NCI-H2196 treated with DMSO at 0.1 percent for 48 hours (cell line): ENCODE measurements around the gene ASB18.
A peak's percentile ranks its signal among the peaks of the same experiment; 100 is the strongest.
"Not testable (repeated sequence)": the region's sequence is repeated elsewhere in the genome, so short reads cannot be mapped to it uniquely, and the experiment has no call there.

Source experiments
- DNase-seq: peaks from one replicate; lab custom pipeline; 2025; ENCODE audit not compliant: unreplicated experiment; lab: John Stamatoyannopoulos, UW

Gene ASB18, protein sequence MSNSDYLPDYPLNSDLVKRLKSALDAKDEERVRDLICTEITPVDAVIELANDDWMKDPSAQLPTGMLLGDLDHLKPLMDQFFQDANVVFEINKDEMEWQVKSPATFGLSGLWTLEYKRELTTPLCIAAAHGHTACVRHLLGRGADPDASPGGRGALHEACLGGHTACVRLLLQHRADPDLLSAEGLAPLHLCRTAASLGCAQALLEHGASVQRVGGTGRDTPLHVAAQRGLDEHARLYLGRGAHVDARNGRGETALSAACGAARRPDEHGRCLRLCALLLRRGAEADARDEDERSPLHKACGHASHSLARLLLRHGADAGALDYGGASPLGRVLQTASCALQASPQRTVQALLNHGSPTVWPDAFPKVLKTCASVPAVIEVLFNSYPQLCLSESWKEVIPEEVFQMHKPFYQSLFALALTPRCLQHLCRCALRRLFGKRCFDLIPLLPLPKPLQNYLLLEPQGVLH

DNA sequence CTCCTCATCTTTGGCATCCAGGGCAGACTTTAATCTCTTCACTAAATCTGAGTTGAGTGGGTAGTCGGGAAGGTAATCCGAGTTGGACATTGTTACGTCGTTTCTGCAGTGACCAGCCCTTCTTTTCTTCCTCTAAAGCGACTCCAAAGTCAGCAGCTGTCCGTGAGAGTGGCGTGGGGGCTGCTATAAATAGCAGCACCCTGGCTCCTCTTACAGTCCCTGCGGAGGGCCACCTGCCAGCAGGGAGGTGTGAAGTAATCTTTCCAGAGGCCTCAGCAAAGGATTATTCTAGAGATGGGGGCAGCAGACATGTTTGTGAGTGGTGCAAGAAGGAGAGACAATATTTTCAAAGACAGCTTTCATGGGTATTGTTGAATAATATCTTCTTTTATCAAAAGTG, at the start of gene ASB18:
Gene ASB18, minus strand, starts transcription at position 151 of the 400 bp plus-strand sequence. Its CDS starts 61 bp downstream, at position 90.
- DNase-seq, result no peak

GRCh38 chr2:236311286-236311685, 47.1 kb upstream of the ASB18 start:
- no peak for DNase-seq

DNA sequence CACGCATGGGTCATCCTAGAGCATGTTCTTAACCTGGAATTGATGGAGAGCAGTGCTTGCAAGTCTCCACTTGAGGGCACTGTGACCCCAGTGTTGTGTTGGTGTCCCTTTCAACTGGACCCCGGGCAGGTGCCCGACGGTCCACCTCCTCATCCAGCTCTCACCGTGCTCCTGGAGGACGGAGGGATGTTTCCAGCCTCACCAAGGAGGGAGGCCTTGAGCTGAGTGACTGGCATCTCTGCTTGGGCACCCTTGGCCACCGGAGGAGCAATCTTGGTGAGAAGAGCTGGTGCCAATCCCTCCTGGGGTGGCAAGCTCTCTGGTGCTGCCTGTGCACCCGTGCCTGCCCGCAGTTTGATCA, 45.4 kb upstream of the ASB18 start:
- peak; percentile 3 for DNase-seq

- no peak for DNase-seq
Measured at GRCh38 chr2:236308855-236309668, 44.9 kb upstream of the ASB18 start.

GRCh38 chr2:236307641-236308040, 43.4 kb upstream of the ASB18 start:
- no peak for DNase-seq

- DNase-seq, result no peak
Measured at GRCh38 chr2:236306825-236307540, 42.8 kb upstream of the ASB18 start.

- DNase-seq, result no peak
Measured at GRCh38 chr2:236305964-236306605, 41.9 kb upstream of the ASB18 start.

DNA sequence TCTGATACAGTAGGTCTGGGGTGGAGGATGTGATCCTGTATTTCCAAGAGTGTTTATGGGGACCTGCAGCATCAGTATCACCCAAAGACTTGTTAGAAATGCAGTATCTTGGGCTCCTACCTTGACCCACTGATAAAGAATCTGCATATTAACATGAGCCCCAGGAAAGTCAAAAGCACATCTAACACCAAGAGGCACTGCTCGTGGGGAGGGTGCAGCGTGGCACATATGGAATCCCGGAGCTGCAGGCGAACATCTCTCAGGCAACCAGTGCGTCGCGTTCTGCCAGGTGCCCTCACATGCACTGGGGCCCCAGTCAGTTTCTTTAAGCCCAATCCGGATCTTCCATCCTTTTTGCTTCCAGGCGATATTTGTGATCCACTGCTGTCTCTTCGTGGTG, 41.3 kb upstream of the ASB18 start:
- DNase-seq, result no peak

DNA sequence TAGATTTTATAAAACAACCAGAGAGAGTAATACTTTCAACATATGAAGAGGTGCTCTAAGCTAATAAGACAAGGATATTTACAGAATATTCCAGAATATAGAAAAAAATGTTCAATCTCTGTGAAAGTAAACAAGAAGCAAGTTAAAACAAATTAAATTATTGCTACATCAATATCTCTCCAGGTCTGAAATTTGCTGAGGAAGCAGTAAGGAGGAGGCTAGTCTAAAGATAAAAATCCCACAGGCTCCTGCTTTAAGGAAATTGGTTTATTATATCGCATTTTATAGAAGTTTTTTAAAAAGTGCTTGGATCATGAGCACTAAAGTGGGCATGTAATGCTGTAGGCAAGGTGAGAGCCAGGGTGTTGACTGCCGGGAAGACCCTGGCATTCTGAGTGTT, 39.7 kb upstream of the ASB18 start:
- DNase-seq, result no peak

GRCh38 chr2:236302555-236302954, 38.3 kb upstream of the ASB18 start:
- no peak for DNase-seq

DNA sequence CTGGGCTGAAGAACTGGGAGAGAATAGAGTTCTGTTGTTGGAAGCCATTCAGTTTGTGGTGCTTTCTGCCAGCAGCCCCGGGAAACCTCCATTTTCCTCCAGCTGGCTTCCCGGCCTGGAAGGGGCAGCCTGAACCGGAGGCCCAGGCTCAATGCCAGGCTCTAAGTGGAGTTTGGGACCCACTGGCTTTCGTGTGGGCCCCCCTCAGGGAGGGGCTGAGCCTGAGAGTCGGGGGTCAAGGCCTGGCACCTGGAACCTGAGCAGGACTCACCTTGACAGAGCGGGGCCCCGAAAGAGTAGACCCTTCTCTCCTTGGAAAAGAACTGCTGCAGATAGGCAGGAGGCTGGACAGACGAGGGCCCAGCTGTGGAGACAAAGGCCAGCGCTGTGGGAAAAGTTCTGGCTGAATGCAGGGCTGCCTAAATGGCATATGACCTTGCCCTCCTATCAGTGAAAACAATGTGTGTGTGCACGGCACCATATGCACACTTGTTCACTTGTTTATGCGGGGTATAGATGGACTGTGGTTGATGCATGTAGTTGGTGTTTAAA, 34.8 kb upstream of the ASB18 start:
- no peak for DNase-seq

DNA sequence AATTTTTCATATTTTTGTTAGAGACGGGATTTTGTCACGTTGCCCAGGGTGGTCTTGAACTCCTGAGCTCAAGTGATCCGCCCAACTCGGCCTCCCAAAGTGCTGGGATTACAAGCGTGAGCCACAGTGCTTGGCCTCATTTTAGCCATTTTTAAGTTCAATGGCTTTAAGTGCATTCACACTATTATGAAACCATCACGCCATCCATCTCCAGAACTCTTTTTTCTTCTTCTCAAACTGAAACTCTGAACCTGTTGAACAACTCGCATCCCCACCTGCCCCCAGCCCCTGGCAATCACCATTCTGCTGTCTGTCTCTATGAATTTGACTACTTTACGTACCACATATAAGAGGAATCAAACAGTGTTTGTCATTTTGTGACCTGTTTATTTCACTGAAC, 31.3 kb upstream of the ASB18 start:
- no peak for DNase-seq

GRCh38 chr2:236294647-236295046, 30.4 kb upstream of the ASB18 start:
- DNase-seq, result no peak

DNA sequence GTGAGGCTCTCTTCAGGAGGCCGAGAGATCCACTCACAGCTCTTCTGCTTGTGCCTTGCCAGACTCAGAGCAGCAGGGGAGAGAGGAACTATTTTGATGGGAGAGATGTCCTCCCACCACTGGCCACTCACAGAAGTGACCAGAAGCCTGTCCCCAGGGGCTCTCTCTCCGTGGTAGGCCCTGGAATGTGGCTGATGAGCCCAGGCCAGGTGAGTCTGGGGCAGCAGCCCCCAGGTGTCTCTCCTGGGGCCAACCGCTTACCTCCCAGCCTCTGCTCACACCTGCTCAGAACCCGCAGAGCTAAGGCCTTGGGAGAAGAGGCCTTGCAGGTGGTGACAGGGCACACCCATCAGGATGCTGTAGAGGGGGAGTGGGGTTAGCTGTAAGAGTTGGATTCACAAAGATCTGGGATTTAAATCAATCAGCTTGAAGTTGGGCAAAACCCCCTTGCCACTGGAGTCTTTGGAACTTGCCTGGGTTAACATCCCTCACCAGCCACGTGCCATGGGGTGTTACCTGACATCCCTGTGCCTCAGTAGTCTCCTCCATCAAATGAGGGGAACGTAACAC, 29.1 kb upstream of the ASB18 start:
- DNase-seq, result no peak

DNA sequence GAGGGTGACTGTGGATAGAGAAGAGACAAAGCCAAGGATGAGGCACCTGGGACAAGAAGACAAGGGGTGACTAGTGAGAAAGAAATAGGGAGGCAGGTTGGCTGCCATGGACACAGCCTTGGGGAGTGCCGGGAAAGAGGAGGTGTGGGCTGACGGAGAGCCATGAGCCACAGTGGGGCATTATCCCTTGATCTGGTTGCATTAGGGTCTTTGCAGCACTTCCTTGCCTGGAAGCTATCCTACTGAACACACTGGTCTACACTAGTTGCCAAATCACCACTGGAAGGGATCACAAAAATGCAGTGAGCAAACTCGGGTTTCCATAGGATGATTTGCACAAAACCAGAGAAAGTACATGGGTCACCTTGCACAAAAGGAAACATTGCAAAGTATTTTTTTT, 27.7 kb upstream of the ASB18 start:
- no peak for DNase-seq

DNA sequence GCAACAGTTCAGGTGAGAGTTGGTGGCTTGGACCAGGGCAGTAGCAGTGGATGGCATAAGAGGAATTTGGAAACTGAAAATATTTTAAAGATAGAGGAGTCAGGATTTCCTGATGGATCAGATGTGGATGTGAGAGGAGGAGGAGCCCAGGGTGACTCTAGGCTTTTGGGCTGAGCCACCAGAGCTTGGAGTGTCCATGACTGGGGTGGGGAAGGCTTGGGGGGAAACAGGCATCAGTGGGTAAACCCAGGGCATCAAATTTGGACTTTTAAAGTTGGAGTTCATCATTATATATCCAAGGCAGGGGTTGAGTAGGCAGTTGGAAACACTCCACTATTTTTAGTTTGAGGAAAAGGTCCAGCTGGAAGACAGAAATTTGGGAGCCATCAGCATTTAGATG, 27.3 kb upstream of the ASB18 start:
- DNase-seq, result no peak

DNA sequence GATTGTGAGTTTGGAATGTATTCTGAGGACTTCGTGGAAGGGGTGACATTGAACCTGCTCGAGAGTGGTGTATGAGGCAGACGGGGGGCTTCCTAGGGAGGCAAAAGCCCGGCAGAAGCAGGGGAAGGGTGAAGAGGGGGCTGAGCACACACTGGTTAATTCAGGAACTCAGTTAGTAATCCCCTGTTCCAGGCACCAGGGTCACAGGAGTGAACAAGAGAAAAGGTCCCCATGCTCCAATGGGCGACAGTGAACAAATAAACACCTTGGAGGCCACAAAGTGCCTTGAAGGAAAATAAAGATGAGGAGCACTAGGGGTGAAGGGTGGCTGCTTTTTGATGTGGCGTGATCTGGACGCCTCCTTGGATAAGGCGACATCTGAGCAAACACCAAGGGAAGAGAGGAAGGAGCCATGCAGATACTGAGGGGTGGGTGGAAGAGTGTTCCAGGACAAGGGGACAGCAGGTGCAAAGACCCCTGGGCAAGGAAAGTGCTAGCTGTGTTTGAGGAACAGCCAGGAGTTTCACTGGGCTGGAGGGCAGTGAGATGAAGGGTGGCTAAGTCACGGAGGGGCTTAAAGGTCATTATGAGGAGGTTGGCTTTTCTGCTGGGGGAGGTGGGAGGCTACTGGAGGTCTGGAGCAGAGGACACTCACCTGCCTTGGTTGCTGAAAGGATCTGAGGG, 26.7 kb upstream of the ASB18 start:
- no peak for DNase-seq

DNA sequence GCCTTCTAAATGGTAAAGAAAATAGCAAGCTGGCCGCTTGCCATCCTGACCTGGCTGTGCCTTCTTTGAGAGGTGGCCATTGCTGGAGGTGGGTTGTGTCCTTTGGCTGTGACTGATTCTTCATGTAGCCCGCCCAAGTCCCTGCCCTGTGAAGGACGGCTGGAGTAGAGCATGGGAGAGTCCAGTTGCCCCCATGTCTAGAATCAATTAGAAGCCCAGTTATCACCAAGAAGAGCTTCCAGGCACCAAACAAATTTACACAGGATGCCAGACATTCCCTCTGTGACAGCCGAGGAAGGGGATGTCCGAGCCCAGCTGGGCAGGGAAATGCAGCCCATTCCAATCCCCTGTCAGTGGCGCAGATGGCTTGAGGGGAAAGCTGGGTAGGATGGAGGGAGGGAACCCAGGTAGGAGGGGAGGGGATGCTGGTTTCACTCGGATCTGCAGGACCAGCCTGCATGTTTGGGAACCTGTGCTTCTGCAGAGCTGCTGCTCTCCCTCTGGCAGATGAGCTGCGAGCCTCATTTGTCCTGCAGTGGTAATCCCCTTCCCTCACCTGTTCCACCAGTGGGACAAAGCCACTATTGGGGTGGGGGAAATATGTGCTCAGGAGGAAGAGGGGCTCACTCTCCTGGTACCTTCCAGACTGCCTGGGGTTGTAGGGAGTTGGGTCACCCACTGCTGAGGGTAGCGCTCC, 25.7 kb upstream of the ASB18 start:
- DNase-seq, result no peak

GRCh38 chr2:236288373-236288772, 24.2 kb upstream of the ASB18 start:
- DNase-seq, result not testable (repeated sequence)
